BLaER1 treated with 17β-estradiol and CSF1 and Interleukin-3, amounts not matched to agents 10 nM and 100 nM (cell line): ENCODE results near the gene ARHGAP36.

ENCODE experiments used
- H3K27ac ChIP-seq, 11 experiments: shearing (Covaris generic); formaldehyde crosslinking; 2 replicates each; pipeline ENCODE4 v1.8.1; 2022
- H3K27me3 ChIP-seq, 11 experiments: shearing (Covaris generic); formaldehyde crosslinking; 2 replicates each; pipeline ENCODE4 v1.8.1; 2022
- H3K36me3 ChIP-seq, 11 experiments: shearing (Covaris generic); formaldehyde crosslinking; 2 replicates each; pipeline ENCODE4 v1.8.1; 2022
- H3K4me1 ChIP-seq, 10 experiments: shearing (Covaris generic); formaldehyde crosslinking; 2 replicates each; pipeline ENCODE4 v1.8.1; 2022
- H3K4me2 ChIP-seq, 11 experiments: shearing (Covaris generic); formaldehyde crosslinking; 2 replicates each; pipeline ENCODE4 v1.8.1; 2022
- H3K4me3 ChIP-seq, 10 experiments: shearing (Covaris generic); formaldehyde crosslinking; 2 replicates each; pipeline ENCODE4 v1.8.1; 2022
- H3K9ac ChIP-seq, 11 experiments: shearing (Covaris generic); formaldehyde crosslinking; 2 replicates each; pipeline ENCODE4 v1.8.1; 2022
- H3K9me3 ChIP-seq, 11 experiments: shearing (Covaris generic); formaldehyde crosslinking; replicated peaks in 1 of 11; 2 replicates each; pipeline ENCODE4 v1.8.1; 2022
- H4K20me1 ChIP-seq, 11 experiments: shearing (Covaris generic); formaldehyde crosslinking; 2 replicates each; pipeline ENCODE4 v1.8.1; 2022
- Cebpa-rat ChIP-seq, 11 experiments: shearing (Covaris generic); IDR thresholded peaks; 2 replicates each; pipeline ENCODE4 v1.8.1; 2022

ARHGAP36 gene, protein sequence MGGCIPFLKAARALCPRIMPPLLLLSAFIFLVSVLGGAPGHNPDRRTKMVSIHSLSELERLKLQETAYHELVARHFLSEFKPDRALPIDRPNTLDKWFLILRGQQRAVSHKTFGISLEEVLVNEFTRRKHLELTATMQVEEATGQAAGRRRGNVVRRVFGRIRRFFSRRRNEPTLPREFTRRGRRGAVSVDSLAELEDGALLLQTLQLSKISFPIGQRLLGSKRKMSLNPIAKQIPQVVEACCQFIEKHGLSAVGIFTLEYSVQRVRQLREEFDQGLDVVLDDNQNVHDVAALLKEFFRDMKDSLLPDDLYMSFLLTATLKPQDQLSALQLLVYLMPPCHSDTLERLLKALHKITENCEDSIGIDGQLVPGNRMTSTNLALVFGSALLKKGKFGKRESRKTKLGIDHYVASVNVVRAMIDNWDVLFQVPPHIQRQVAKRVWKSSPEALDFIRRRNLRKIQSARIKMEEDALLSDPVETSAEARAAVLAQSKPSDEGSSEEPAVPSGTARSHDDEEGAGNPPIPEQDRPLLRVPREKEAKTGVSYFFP

GRCh38 chrX:131058136-131058868, at the start of gene ARHGAP36:
Gene ARHGAP36 (plus strand): TSS chrX:131058346. CDS start chrX:131081666, 23,320 bp downstream.
- Histone ChIP-seq H3K4me1 (no peaks in the 10 kb centered on the region), H3K4me3 (no peak within 1 kb of the TSS), H3K4me2 (no peak within 1 kb of the TSS), H3K27ac (no peak within 1 kb of the TSS), H3K9ac (no peak within 1 kb of the TSS), H3K36me3 (no peaks in the 10 kb centered on the region), H3K27me3 (peaks cover 95 to 100% (median 98%) of the 10 kb centered on the region in 11 experiments), H3K9me3 (peaks cover 0 to 15% (median 10%) of the 10 kb centered on the region in 11 experiments; a peak in 15 of 22 replicates), H4K20me1 (peaks cover 0 to 10% (median 0%) of the 10 kb centered on the region in 11 experiments; a peak in 4 of 22 replicates)
- TF ChIP-seq Cebpa-rat (IDR thresholded peaks at IDR 0.05): no peak

DNA sequence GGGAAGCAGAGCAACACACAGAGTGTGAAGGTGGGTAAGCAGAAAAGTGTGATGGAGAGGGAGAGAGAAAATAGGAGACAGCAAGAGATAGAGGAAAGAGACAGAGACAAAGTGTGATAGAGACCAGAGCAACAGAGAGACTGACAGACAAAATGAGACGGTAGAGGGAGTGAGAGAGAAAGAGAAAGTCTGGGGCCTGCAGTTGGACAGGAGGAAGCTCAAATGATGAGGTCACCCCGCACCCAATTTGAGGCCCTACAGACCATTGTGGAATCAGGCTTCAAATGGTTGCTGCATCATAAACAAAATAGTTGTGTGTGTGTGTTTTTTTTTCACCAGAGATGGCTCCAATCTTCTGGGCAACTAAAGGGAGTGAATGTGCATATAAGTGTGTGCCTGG, 48.0 kb upstream of the ARHGAP36 start:
- no peak for TF ChIP-seq Cebpa-rat (IDR thresholded peaks at IDR 0.05)
- Histone ChIP-seq H3K4me1 (no peaks in the 10 kb centered on the region), H4K20me1 (no peaks in the 10 kb centered on the region; a peak in 2 of 22 replicates), H3K4me2 (no peak overlapping the region), H3K36me3 (no peaks in the 10 kb centered on the region), H3K27me3 (peaks cover 75 to 83% (median 81%) of the 10 kb centered on the region in 11 experiments), H3K9me3 (peaks cover 0 to 19% (median 0%) of the 10 kb centered on the region in 11 experiments; a peak in 2 of 22 replicates), H3K4me3 (no peak overlapping the region), H3K9ac (no peak overlapping the region), H3K27ac (no peak overlapping the region)

GRCh38 chrX:131025336-131025735, 32.8 kb upstream of the ARHGAP36 start:
- H3K4me3 ChIP-seq: no peak overlapping the region
- H3K4me1 ChIP-seq: no peaks in the 10 kb centered on the region
- no peak overlapping the region for H3K27ac ChIP-seq
- H3K9ac ChIP-seq: no peak overlapping the region
- H3K9me3 ChIP-seq: peaks cover 4 to 24% (median 17%) of the 10 kb centered on the region in 11 experiments; a peak in 19 of 22 replicates
- H3K36me3 ChIP-seq: no peaks in the 10 kb centered on the region
- H3K4me2 ChIP-seq: no peak overlapping the region
- H4K20me1 ChIP-seq: no peaks in the 10 kb centered on the region; a peak in 1 of 22 replicates
- peaks cover 91 to 100% (median 98%) of the 10 kb centered on the region in 11 experiments for H3K27me3 ChIP-seq
- no peak for TF ChIP-seq Cebpa-rat (IDR thresholded peaks at IDR 0.05)

GRCh38 chrX:131032354-131033230, 25.6 kb upstream of the ARHGAP36 start:
- Histone ChIP-seq H3K27me3 (peaks cover 90 to 100% (median 97%) of the 10 kb centered on the region in 11 experiments), H3K9ac (no peak overlapping the region), H3K9me3 (no peaks in the 10 kb centered on the region; a peak in 1 of 22 replicates), H3K4me2 (no peak overlapping the region), H4K20me1 (peaks cover 0 to 6% (median 0%) of the 10 kb centered on the region in 11 experiments; a peak in 2 of 22 replicates), H3K4me1 (no peaks in the 10 kb centered on the region), H3K27ac (no peak overlapping the region), H3K4me3 (no peak overlapping the region), H3K36me3 (no peaks in the 10 kb centered on the region)
- TF ChIP-seq Cebpa-rat (IDR thresholded peaks at IDR 0.05): no peak

DNA sequence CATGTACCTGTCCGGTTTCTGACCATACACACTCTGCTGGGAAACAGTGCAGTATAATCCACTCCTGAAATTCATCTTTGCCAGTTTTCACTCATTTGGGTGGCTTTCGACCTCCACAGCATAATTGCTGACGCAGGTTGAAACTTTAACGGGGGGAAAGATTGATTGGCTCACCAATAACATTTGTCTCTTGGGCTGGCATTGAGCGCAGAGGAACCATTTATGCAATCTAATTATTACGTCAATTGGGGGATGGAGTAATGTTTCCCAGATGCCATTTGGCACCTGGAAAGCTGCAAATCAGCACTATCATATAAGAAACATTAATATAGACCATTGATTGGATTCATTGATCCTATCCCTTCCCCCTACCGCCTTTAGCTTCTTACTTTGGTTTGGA, 24.1 kb upstream of the ARHGAP36 start:
- Histone ChIP-seq H3K4me2 (no peak overlapping the region), H3K36me3 (no peaks in the 10 kb centered on the region), H3K9me3 (no peaks in the 10 kb centered on the region; a peak in 1 of 22 replicates), H3K27me3 (peaks cover 87 to 100% (median 97%) of the 10 kb centered on the region in 11 experiments), H3K4me1 (no peaks in the 10 kb centered on the region), H3K27ac (no peak overlapping the region), H4K20me1 (peaks cover 0 to 6% (median 0%) of the 10 kb centered on the region in 11 experiments; a peak in 2 of 22 replicates), H3K4me3 (no peak overlapping the region), H3K9ac (no peak overlapping the region)
- TF ChIP-seq Cebpa-rat (IDR thresholded peaks at IDR 0.05): no peak

DNA sequence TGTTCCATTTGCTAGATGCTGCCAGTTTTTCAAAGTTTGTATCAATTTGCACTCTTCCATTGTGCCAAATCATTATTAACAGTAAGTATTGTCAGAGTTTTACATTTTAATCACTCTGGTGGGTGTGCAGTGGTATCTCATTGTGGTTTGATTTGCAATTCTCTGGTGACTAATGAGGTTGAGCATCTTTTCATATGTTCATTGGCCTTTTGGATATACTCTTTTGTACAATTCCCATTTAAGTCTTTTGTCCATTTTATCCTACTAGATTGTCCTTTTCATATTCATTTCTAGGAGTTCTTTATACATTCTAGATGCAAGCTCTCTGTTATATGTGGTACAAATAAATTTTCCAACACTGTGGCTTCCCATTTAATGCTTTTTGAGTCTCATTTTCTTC, 17.4 kb upstream of the ARHGAP36 start:
- Histone ChIP-seq H3K36me3 (no peaks in the 10 kb centered on the region), H3K4me3 (no peak overlapping the region), H4K20me1 (peaks cover 0 to 6% (median 0%) of the 10 kb centered on the region in 11 experiments; a peak in 6 of 22 replicates), H3K4me1 (no peaks in the 10 kb centered on the region), H3K27me3 (peaks cover 94 to 100% (median 98%) of the 10 kb centered on the region in 11 experiments), H3K9me3 (no peaks in the 10 kb centered on the region; a peak in 1 of 22 replicates), H3K9ac (no peak overlapping the region), H3K4me2 (no peak overlapping the region), H3K27ac (no peak overlapping the region)
- TF ChIP-seq Cebpa-rat (IDR thresholded peaks at IDR 0.05): no peak

DNA sequence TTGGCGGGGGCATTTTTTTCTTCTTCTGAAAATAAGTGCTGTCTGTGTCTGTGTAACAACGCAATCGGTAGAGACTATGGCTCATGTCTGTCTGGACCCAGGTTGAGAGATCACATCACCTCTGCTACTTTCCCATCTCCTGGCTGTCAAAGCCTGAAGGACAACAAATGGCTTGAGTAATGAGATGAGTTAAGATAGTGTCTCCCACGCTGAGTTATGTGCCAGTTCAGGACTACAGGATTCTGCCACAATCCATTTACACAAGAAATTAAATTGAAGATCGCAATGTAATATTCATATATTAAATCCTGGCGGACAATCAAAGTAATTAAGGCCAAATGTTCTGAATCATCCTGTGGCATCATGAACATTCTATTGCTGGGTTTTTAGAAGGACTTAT, 16.5 kb upstream of the ARHGAP36 start:
- H4K20me1 ChIP-seq: peaks cover 0 to 6% (median 0%) of the 10 kb centered on the region in 11 experiments; a peak in 6 of 22 replicates
- no peaks in the 10 kb centered on the region for H3K36me3 ChIP-seq
- H3K4me2 ChIP-seq: no peak overlapping the region
- no peaks in the 10 kb centered on the region for H3K9me3 ChIP-seq
- H3K27me3 ChIP-seq: peaks cover 95 to 100% (median 98%) of the 10 kb centered on the region in 11 experiments
- no peaks in the 10 kb centered on the region for H3K4me1 ChIP-seq
- no peak overlapping the region for H3K9ac ChIP-seq
- TF ChIP-seq Cebpa-rat (IDR thresholded peaks at IDR 0.05): no peak
- H3K4me3 ChIP-seq: no peak overlapping the region
- H3K27ac ChIP-seq: no peak overlapping the region

- Histone ChIP-seq H4K20me1 (peaks cover 0 to 6% (median 0%) of the 10 kb centered on the region in 11 experiments; a peak in 8 of 22 replicates), H3K9ac (no peak overlapping the region), H3K27ac (no peak overlapping the region), H3K4me1 (no peaks in the 10 kb centered on the region), H3K9me3 (no peaks in the 10 kb centered on the region), H3K27me3 (peaks cover 98 to 100% (median 100%) of the 10 kb centered on the region in 11 experiments), H3K36me3 (no peaks in the 10 kb centered on the region), H3K4me3 (no peak overlapping the region), H3K4me2 (no peak overlapping the region)
- TF ChIP-seq Cebpa-rat (IDR thresholded peaks at IDR 0.05): no peak
Measured at GRCh38 chrX:131045726-131046125, 12.4 kb upstream of the ARHGAP36 start.
